SH-SY5Y (cell line): ENCODE measurements around the gene NAB2.

Source experiments
- GATA2 ChIP-seq: IDR thresholded peaks from 2 replicates; pipeline ENCODE4 v1.6.1; 2011; ENCODE audit warnings: mild to moderate bottlenecking, low read depth, low read length
- GATA3 ChIP-seq: IDR thresholded peaks from 2 replicates; pipeline ENCODE4 v1.6.1; 2011; ENCODE audit warnings: low read depth, mild to moderate bottlenecking, low read length, moderate library complexity

DNA sequence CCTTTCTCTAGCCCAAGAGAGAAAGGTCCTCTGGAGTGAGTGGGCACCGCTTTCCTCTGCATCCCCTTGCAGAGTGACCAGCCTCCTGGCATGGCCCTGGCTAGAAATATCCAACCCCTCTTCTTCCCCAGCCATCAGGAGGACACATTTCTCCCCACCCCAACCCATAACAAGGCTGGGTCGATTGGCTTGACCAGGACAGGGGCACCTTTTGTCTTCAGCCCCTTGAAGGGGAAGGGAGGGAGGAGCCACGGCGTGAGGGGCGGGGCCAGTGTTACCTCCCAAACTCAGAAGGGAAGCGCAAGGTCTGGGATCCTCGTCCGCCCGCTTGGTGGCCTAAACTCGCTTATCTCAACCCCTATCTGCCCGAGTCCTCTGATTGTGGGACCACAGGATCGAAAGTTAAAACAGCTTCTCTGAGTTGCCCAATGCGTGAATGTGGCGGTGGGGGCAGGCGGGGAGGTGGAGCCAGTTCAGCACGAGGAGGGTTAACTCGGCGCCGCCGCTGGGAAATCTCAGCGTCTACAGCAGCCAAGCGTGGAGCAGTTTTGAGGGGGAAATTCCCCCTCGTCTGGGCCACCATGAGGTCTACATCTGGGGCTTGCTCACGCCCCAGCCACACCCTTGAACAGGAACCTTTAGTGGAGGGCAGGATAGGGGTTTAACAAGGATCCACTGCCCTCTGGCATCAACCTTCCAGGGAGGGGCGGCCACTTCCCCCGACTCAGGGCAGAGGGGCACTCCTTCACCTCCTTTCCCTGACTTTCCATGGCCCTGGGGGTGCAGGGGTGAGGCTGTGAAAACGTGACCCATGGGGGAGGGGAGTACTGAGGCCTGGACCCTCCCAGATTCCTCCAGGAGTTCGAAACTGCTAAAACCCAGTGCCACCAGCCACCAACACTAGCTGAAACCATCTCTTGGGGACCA lies 21.5 kb downstream of the NAB2 start:
- TF ChIP-seq GATA3 (no peak), GATA2 (no peak)
